Mucosa of descending colon (tissue), 3 donors: ENCODE measurements around the gene PCGF1. TPM values are rescaled to one million over a fixed set of nuclear protein-coding genes. Genes with fewer than 3 reads are reported as not detected.

ENCODE experiments used
- ATAC-seq: fragments of 200-7000 bp; cut with Tn5 transposase; one replicate; pipeline ENCODE4 v1.9.1; 2020; ENCODE audit warnings: mild to moderate bottlenecking, moderate library complexity
- DNase-seq, 3 donors: peaks; one replicate each; pipeline ENCODE4 v3.0.0-alpha.2; 2020
- H3K36me3 ChIP-seq: fragments of 200-600 bp; one replicate; pipeline ENCODE4 v1.8.0; 2021; ENCODE audit warnings: low read depth, mild to moderate bottlenecking
- H3K4me1 ChIP-seq: fragments of 200-600 bp; one replicate; pipeline ENCODE4 v1.8.0; 2021; ENCODE audit warnings: low read depth, mild to moderate bottlenecking
- H3K4me3 ChIP-seq: fragments of 200-600 bp; one replicate; pipeline ENCODE4 v1.8.0; 2021; ENCODE audit warnings: mild to moderate bottlenecking
- H3K9me3 ChIP-seq: fragments of 200-600 bp; one replicate; pipeline ENCODE4 v1.8.0; 2021; ENCODE audit warnings: mild to moderate bottlenecking
- intact Hi-C, 2 donors: fragments of 100-400 bp; cut with DNase I in 1 of 2; cut with micrococcal nuclease in 1 of 2; formaldehyde crosslinking; loops; one replicate each; pipeline versions ENCODE4 v1.11.0 to v1.11.1; 2022; cut with DNase I, micrococcal nuclease
- total RNA-seq, 3 donors: library from RNA; stranded (reverse); fragmentation: NEBNext Ultra II Directional in 2 of 3; extraction: Animal tissue kit (Norgen Biotek cat#: 25700) in 2 of 3; gene quantifications; one replicate each; pipeline versions ENCODE4 v1.2.1 to v1.2.4, GENCODE V29; 2021 to 2023
- TF ChIP-seq, protein P1 (sequence below): fragments of 200-600 bp; IDR thresholded peaks from one replicate; pipeline ENCODE4 v1.8.0; 2022; ENCODE audit warnings: antibody characterized with exemption, mild to moderate bottlenecking
- donor health status: DM: no; HTN: no; CAD: no; lungs with moderate emphysema.
- donor health status: DM: no; HTN: no; CAD: no.
- donor health status: DM: no; HTN: yes; CAD: no.

The PCGF1 gene
- total RNA-seq, 3 donors from 2014 or later: 20.3 to 29.1 (median 22.3) TPM

DNA sequence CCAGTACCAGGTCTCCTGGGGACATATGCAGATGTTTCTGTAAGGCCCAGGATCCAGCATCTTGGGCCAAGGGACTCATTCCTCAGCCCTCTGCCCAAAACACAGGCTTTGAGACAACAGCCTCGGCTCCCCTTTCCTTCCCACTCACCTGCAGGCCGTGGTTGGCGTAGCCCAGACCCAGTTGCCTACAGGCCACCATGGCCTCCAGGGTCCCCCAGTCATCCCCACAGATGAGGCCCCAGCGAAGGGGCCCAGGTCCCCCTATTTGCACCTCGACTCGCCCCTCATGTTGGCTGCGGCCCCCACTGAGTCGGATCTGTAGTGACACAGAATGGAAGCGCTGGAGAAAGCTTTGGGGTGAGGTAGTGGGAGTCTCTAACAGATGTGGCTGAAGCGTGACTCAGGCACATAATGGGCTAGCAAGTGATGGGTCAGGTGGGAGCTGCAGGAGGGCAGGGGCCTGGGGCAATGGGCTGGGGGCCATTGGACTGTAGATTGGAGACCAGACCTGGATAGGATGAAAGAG lies 28.0 kb upstream of the PCGF1 start:
- intact Hi-C loops: loop anchor here in 1 of 2 donors (10.0 kb wide), 1 partner anchor 51 kb away; the partner anchor contains the start of genes CCDC142 and TTC31
- no peak for ATAC-seq

DNA sequence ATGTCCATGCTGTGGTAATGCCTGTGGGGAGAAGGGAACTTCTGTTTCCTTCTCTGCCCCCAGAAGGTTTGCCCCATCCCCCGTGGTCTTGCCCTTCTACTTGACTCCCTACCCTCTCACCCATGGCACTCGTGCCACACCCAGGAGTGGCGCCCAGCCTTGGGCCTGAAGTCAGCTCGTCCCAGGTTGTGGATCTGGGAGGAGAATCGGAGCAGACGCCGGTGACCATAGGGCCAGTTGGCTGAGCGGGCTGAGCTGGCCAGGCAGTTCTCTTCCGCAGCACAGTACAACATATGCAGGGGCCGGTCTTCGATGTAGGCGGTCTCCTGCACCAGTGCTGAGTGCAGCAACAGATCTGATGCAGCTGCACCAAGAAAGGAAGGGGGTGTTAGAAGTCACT lies 26.9 kb upstream of the PCGF1 start:
- intact Hi-C loops: loop anchor here in 1 of 2 donors (10.0 kb wide), 1 partner anchor 50 kb away; the partner anchor contains the start of genes CCDC142 and TTC31
- TF ChIP-seq, protein P1, sequence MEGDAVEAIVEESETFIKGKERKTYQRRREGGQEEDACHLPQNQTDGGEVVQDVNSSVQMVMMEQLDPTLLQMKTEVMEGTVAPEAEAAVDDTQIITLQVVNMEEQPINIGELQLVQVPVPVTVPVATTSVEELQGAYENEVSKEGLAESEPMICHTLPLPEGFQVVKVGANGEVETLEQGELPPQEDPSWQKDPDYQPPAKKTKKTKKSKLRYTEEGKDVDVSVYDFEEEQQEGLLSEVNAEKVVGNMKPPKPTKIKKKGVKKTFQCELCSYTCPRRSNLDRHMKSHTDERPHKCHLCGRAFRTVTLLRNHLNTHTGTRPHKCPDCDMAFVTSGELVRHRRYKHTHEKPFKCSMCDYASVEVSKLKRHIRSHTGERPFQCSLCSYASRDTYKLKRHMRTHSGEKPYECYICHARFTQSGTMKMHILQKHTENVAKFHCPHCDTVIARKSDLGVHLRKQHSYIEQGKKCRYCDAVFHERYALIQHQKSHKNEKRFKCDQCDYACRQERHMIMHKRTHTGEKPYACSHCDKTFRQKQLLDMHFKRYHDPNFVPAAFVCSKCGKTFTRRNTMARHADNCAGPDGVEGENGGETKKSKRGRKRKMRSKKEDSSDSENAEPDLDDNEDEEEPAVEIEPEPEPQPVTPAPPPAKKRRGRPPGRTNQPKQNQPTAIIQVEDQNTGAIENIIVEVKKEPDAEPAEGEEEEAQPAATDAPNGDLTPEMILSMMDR: no peak
- Histone ChIP-seq H3K4me1 (no peaks in the 10 kb centered on the region), H3K4me3 (no peak overlapping the region), H3K9me3 (no peaks in the 10 kb centered on the region), H3K36me3 (no peaks in the 10 kb centered on the region)
- DNase-seq: no peak
- ATAC-seq: no peak

More for the DNA sequence above, 28.0 kb upstream of the PCGF1 start:
- Histone ChIP-seq H3K36me3 (no peaks in the 10 kb centered on the region), H3K4me1 (no peaks in the 10 kb centered on the region), H3K9me3 (no peaks in the 10 kb centered on the region), H3K4me3 (no peak overlapping the region)
- TF ChIP-seq, protein P1: no peak
- DNase-seq: peak in 1 of 3 donors; percentile 44

DNA sequence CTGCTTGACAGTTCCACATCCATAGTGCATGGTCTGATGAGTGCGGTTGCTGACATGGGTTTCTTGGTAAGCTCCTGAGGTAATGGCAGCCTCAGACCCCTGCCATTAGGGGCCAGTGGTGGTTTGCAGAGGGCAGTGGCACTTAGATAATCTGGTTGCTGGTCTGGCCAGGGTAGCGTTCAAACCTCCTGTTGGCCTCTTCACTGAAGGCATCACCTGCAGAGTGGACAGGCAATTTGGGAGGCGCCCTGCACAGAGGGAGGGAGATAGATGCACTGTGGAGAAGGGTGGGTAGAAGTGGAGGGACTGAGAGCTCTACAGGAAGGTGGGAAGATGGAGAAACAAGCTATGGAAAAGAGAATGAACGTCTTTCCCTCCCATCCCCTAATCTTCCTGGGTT lies 26.0 kb upstream of the PCGF1 start:
- Histone ChIP-seq H3K4me3 (no peak overlapping the region), H3K36me3 (no peaks in the 10 kb centered on the region), H3K4me1 (peaks cover 5% of the 10 kb centered on the region), H3K9me3 (no peaks in the 10 kb centered on the region)
- ATAC-seq (no peak), DNase-seq (no peak)
- intact Hi-C loops: loop anchor here in 1 of 2 donors (10.0 kb wide), 1 partner anchor 49 kb away; the partner anchor contains the start of genes CCDC142 and TTC31
- TF ChIP-seq, protein P1: no peak

DNA sequence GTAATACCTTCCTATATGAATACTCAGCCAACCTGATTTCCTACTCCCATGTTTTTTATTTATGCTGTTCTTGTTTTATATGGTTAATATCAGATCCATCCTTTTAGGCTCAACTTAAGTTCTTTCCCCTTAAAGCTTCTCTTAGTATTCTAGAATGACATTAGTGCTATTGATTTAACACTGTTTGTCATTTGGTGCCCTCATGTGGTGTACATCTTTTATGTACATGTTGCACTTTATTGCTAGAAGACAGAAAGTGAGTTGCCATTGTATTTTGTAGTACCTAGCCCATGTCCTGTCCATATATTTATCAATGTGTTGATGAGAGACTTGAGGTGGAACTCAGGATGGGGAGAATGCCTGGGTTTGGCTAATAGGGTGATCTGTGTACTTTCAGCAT lies 24.7 kb upstream of the PCGF1 start:
- no peaks in the 10 kb centered on the region for H3K36me3 ChIP-seq
- TF ChIP-seq, protein P1: no peak
- H3K4me1 ChIP-seq: peaks cover 11% of the 10 kb centered on the region
- DNase-seq (no peak), ATAC-seq (no peak)
- no peak overlapping the region for H3K4me3 ChIP-seq
- intact Hi-C loops: loop anchor here in 1 of 2 donors (10.0 kb wide), 1 partner anchor 47 kb away; the partner anchor contains the start of genes CCDC142 and TTC31
- H3K9me3 ChIP-seq: no peaks in the 10 kb centered on the region

DNA sequence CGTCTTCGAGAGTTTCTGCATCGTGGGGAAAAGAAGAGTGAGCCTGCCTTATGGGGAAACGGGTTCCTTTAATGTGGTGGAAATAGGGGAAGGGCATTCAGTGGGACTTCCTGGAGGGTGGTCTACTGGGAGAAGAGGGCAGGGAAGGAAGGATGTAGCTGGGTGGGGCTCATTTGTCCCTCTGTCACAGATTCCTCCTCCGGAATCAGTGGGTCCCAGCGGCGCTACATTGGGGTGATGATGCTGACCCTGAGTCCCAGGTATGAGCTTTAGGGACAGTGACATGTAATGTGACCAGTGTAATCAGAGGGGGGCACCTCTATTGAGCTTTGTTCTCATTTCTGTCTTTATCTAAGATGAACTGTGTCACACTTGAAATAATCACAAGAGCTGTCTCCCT lies 24.2 kb upstream of the PCGF1 start:
- Histone ChIP-seq H3K36me3 (no peaks in the 10 kb centered on the region), H3K9me3 (no peaks in the 10 kb centered on the region), H3K4me3 (no peak overlapping the region), H3K4me1 (peaks cover 11% of the 10 kb centered on the region)
- DNase-seq (no peak), ATAC-seq (no peak)
- TF ChIP-seq, protein P1: no peak
- intact Hi-C loops: loop anchor here in 1 of 2 donors (10.0 kb wide), 1 partner anchor 47 kb away; the partner anchor contains the start of genes CCDC142 and TTC31
